ENCODE measurements around the gene EBF4.

Gene EBF4

DNA sequence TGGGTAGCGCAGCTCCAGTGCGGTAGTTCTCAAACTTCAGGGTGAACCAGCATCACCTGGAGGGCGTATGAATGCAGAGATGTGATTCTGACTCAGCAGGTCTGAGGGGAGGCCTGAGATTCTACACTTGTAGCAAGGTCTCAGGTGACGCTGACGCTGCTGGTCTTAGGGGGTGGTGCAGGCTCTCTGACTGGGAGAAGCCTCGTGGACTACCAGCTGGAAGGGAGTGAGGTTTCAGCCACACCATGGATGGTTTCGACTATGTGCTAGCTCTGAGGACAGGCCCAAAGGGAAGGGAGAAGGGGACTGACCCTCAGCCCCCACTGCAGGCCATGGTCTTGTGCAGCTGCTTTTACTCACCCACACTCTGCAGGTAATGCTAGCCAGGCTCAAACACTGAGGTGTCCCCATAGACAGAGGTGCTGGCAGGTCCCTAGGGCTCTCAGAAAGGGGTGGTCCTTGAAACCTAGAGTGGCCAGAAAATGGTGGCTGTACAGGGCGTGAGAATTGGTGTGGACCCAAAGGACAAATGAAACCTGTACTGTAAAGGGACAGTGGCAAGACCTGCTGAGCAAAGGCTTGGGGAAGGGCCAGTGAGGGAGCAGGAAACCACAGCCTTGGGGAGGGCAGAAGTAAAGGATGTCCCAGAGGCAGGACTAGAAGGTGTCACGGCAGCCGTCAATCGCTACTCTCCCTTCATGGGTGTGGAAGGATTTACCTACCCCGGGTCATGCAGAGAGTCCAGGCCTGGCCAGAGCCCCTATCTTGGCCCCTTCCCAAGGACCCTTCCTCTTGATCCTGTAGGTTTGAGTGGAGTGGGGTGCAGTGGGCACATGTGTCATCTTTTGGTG lies 52.7 kb downstream of the EBF4 start:
- DNase-seq: no peak

DNA sequence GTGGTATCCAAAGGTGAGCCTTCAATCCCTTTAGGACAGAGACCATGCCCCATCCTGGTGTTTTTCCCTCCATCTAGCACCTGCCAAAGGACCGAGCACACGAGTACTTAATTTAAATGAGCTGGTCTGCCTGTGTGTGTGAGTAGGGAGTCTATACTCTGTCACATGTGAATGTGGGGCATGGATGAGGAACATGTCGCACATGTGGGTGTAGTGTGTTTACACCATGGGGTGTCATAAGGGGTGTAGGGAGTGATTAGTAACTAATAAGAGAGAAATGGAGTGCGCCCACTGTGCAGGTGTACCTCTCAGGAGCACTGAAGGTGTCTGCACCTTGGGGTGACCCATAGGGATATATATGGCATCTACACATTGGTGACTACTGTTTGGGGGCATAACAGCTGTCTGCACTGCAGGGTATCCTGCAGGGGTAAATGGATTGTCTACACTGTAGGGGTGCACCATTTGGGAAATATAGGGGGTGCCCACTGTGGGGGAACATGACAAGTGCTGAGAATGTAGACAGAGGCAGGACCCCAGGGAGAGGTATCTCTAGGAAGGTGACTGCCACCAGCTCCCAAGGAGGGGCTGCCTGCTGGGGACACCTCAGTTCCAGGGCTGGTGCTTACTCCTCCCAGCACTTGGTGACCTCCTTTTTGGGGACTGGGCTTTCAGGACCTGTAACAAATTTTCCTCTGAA lies 53.5 kb downstream of the EBF4 start:
- DNase-seq: no peak

GRCh38 chr20:2746636-2747265 lies 54.2 kb downstream of the EBF4 start:
- no peak for DNase-seq

- no peak for DNase-seq
Measured at GRCh38 chr20:2747676-2748235, 55.2 kb downstream of the EBF4 start.

GRCh38 chr20:2748551-2749342 lies 56.2 kb downstream of the EBF4 start:
- DNase-seq: peak; percentile 89

DNA sequence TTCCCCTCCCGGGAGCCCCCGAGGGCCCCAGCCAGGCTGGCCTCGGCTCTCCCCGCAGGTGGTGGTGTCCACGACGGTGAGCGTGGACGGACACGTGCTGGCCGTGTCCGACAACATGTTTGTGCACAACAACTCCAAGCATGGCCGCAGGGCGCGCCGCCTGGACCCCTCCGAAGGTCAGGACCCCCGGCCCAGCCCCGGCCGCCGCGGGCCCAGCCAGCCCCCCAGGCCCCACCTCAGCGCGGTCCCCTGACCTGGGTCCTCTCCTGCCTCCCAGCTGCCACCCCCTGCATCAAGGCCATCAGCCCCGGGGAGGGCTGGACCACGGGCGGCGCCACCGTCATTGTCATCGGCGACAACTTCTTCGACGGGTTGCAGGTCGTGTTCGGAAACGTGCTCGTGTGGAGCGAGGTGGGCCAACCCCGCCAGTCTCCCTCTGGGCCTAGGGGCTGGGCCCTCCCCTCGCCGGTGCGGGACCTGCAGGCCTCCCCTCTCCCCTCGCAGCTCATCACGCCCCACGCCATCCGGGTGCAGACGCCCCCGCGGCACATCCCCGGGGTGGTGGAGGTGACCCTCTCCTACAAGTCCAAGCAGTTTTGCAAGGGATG lies 56.9 kb downstream of the EBF4 start:
- DNase-seq: no peak

- no peak for DNase-seq
Measured at GRCh38 chr20:2749951-2750490, 57.4 kb downstream of the EBF4 start.

- DNase-seq: peak; percentile 74
Measured at GRCh38 chr20:2750491-2751251, 58.1 kb downstream of the EBF4 start.

GRCh38 chr20:2751347-2751877 lies 58.8 kb downstream of the EBF4 start:
- peak; percentile 71 for DNase-seq

GRCh38 chr20:2751878-2752566 lies 59.4 kb downstream of the EBF4 start:
- DNase-seq: peak; percentile 76

GRCh38 chr20:2752567-2753460 lies 60.2 kb downstream of the EBF4 start:
- peak; percentile 76 for DNase-seq

- no peak for DNase-seq
Measured at GRCh38 chr20:2753461-2754040, 61.0 kb downstream of the EBF4 start.

DNA sequence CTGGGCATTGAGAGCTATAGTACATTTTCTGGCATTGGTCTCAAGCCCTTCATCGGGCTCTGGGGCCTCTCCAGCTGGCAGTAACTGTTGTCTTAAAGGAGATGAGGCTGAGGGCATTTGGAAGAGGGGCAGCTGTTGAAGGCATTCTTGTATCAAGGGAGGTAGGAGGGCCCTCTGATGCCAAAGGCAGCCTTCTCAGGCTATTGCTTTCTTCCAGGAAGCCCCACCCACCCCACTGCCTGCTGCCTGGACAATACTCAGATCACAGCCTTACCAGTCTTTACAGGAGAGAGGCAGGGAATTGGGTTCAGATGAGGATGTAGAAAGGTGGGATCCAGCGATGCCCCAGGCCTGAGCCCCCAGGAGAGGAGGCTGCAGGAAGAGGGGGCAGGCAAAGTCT lies 61.8 kb downstream of the EBF4 start:
- DNase-seq: no peak

GRCh38 chr20:2755451-2756055 lies 63.0 kb downstream of the EBF4 start:
- peak; percentile 13 for DNase-seq

GRCh38 chr20:2756056-2756611 lies 63.6 kb downstream of the EBF4 start:
- DNase-seq: peak; percentile 42

DNA sequence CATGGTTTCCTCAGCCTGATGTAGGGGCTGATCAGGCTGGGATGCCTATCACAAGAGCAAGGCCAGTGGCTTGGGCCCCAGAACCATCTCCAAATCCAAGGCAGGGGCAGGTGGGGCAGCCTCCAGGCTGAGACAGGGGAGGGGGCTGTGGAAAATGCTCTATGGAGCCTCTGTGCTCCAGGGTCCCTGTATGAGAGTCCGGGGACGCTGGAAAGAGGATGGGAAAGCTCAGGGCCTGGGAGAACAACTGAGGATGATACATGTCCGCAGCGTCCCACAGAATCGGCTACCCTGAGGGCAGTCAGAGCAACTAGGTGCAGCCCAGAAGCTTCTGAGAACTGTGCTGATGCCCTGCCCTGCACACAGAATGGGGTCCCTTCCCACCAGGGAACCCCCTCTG lies 64.4 kb downstream of the EBF4 start:
- no peak for DNase-seq

DNA sequence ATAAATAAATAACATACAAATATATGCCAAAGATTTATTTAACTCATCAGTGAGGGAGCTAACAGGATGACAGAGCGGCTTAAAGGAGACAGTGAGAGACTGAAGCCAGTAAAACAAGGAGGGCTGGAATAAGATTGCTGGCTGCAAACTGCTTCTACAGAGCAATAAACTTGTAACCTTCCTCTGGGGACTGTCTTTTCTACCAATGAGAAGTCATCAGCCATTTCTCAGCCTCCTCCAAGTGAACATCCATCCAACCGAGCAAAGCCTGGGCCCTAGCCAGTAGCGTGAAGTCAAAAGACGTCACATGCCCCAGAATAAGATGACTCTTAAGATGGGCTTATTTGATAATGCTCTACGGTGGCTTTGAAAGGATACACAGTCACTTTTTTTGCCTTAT lies 65.4 kb downstream of the EBF4 start:
- no peak for DNase-seq

- no peak for DNase-seq
Measured at GRCh38 chr20:2759143-2759542, 66.6 kb downstream of the EBF4 start.

Data from NCI-H69 (cell line).